DND-41 (cell line): Measurements from ENCODE around the gene KITLG.

Experiments used
- ATAC-seq: fragments of 200-7000 bp; cut with Tn5 transposase; 3 replicates; pipeline ENCODE4 v1.9.1; 2021; ENCODE audit warnings: low read depth; ENCODE audit not compliant: insufficient read depth
- DNase-seq: peaks from one replicate; pipeline ENCODE4 v3.0.0-alpha.2; 2020
- H2AFZ ChIP-seq: 2 replicates; pipeline ENCODE4 v1.6.0; 2012; ENCODE audit warnings: low read depth, low read length
- H3K27ac ChIP-seq: 2 replicates; pipeline ENCODE4 v1.5.1; 2012; ENCODE audit warnings: low read length, inconsistent platforms
- H3K27me3 ChIP-seq: fragments of 200-600 bp; sonication (generic); 2 replicates; pipeline ENCODE4 v1.6.0; 2012; ENCODE audit warnings: low read length, mild to moderate bottlenecking, inconsistent platforms; ENCODE audit not compliant: insufficient read depth, poor library complexity
- H3K36me3 ChIP-seq: 2 replicates; pipeline ENCODE4 v1.5.1; 2012; ENCODE audit warnings: low read length, inconsistent platforms; ENCODE audit not compliant: insufficient read depth
- H3K4me1 ChIP-seq: 2 replicates; pipeline ENCODE4 v1.5.1; 2012; ENCODE audit warnings: mild to moderate bottlenecking, low read length; ENCODE audit not compliant: insufficient read depth
- H3K4me2 ChIP-seq: 2 replicates; pipeline ENCODE4 v1.6.0; 2012; ENCODE audit warnings: mild to moderate bottlenecking, moderate library complexity, low read length, inconsistent platforms; ENCODE audit not compliant: insufficient read depth
- H3K4me3 ChIP-seq, 2 experiments: fragments of 200-600 bp in 1 of 2; shearing (Covaris generic) in 1 of 2; 2 replicates each; pipeline ENCODE4 v1.5.1; 2012 to 2016; ENCODE audit warnings: inconsistent platforms in 2 of 2, low read length in 2 of 2, mild to moderate bottlenecking in 2 of 2, low read depth in 1 of 2, moderate library complexity in 1 of 2
- H3K79me2 ChIP-seq: 2 replicates; pipeline ENCODE4 v1.6.0; 2012; ENCODE audit warnings: low read length, inconsistent platforms; ENCODE audit not compliant: insufficient read depth
- H3K9ac ChIP-seq: 2 replicates; pipeline ENCODE4 v1.6.0; 2012; ENCODE audit warnings: low read depth, mild to moderate bottlenecking, inconsistent platforms, low read length, moderate library complexity
- H3K9me3 ChIP-seq: 2 replicates; pipeline ENCODE4 v1.5.1; 2012; ENCODE audit warnings: low read length, moderate library complexity, mild to moderate bottlenecking, inconsistent platforms; ENCODE audit not compliant: insufficient read depth, severe bottlenecking
- H4K20me1 ChIP-seq: 2 replicates; pipeline ENCODE4 v1.6.0; 2012; ENCODE audit warnings: low read length; ENCODE audit not compliant: insufficient read depth
- EZH2 ChIP-seq: IDR thresholded peaks from 3 replicates; pipeline ENCODE4 v1.6.1; 2012; ENCODE audit warnings: borderline replicate concordance, low read depth, mild to moderate bottlenecking, moderate library complexity, low read length, inconsistent platforms; ENCODE audit not compliant: severe bottlenecking
- TF ChIP-seq, protein P1 (sequence below): IDR thresholded peaks from 2 replicates; pipeline ENCODE4 v1.5.1; 2012; ENCODE audit warnings: borderline replicate concordance, low read length, moderate library complexity, mild to moderate bottlenecking; ENCODE audit not compliant: poor library complexity, severe bottlenecking; ENCODE audit errors: extremely low read depth

The KITLG gene

DNA sequence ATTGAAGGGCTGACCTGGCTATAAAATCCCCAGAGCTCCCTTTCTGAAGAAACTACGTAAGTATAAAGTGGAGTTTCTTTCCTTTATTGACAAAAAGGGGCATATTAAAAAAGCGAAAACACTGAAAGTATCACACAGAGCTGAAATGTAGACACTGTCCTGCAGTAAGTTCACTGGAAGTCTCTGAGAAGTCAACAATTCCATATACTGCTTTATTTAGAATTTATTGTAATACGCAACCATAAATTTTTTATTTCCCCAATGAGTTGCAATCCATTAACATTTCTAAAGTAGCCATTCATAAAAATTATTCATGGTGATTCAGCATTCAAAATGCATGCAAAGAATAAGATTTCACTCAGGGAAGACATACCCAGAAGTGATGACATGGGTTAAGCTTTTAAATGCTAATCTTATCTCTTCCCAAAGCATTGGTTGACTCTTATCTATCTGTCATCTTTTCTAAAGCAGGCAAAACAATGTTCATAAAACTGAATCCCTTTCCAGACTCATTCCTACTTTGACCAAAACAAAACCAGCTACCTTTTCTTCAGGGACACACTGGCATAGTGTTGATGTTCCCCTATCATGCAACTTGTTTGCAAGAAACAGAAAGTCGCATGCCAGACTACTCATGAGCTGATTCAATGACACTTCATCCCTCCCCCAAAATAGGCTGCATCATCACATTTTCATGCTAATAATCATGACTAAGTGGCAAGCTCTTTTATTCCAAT is 17.3 kb downstream of the KITLG start:
- no peak for ATAC-seq
- TF ChIP-seq EZH2, result no peak
- TF ChIP-seq, protein P1, sequence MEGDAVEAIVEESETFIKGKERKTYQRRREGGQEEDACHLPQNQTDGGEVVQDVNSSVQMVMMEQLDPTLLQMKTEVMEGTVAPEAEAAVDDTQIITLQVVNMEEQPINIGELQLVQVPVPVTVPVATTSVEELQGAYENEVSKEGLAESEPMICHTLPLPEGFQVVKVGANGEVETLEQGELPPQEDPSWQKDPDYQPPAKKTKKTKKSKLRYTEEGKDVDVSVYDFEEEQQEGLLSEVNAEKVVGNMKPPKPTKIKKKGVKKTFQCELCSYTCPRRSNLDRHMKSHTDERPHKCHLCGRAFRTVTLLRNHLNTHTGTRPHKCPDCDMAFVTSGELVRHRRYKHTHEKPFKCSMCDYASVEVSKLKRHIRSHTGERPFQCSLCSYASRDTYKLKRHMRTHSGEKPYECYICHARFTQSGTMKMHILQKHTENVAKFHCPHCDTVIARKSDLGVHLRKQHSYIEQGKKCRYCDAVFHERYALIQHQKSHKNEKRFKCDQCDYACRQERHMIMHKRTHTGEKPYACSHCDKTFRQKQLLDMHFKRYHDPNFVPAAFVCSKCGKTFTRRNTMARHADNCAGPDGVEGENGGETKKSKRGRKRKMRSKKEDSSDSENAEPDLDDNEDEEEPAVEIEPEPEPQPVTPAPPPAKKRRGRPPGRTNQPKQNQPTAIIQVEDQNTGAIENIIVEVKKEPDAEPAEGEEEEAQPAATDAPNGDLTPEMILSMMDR, result no peak
- Histone ChIP-seq H3K36me3 (no peaks in the 10 kb centered on the region), H4K20me1 (no peaks in the 10 kb centered on the region), H3K9ac (no peak overlapping the region), H3K79me2 (no peaks in the 10 kb centered on the region), H3K9me3 (no peaks in the 10 kb centered on the region), H3K4me2 (no peak overlapping the region), H3K4me3 (no peak overlapping the region), H2AFZ (no peak overlapping the region), H3K27ac (no peak overlapping the region), H3K27me3 (no peaks in the 10 kb centered on the region), H3K4me1 (no peaks in the 10 kb centered on the region)
- no peak for DNase-seq

DNA sequence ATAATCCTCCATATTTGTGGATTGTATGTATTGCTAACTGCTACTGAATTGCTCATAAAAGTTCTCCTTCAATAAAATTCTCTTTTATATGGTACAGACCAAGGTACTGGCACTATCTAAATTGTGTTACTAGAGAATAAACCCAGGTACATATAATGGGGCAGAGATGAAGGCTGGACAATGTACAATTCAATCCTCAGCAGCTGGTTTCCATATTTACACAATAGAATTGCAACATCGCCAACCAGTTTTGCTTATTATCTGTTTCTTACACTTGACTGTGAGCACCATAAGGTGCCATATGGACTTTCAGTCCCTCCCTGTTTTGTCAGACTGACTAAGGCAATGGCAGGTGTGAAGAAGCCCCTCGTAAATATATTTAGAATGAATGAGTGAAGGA is 18.1 kb downstream of the KITLG start:
- Histone ChIP-seq H3K4me1 (no peaks in the 10 kb centered on the region), H3K9me3 (no peaks in the 10 kb centered on the region), H2AFZ (no peak overlapping the region), H4K20me1 (no peaks in the 10 kb centered on the region), H3K79me2 (no peaks in the 10 kb centered on the region), H3K9ac (no peak overlapping the region), H3K4me2 (no peak overlapping the region), H3K27ac (no peak overlapping the region), H3K27me3 (no peaks in the 10 kb centered on the region), H3K36me3 (no peaks in the 10 kb centered on the region), H3K4me3 (no peak overlapping the region)
- ATAC-seq (no peak), DNase-seq (no peak)
- TF ChIP-seq, protein P1, result no peak
- TF ChIP-seq EZH2, result no peak

DNA sequence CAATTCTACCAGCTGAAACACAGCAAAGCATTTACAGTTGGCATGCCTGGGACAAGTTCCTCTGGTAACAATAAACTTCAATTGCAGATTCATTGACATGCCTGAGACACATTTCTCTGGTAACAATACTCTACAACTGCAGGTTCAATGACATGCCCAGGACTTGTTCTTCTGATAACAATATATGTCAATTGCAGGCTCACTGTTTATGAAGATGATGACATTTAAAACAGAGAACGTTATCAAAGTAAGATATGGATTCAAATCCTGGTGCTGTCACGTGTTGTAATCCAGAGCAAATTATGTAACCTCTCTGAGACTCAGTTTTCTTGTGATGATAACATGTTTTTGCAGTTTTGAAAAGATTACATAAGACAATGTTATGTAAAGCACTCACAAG is 20.5 kb downstream of the KITLG start:
- TF ChIP-seq, protein P1, result no peak
- TF ChIP-seq EZH2, result no peak
- no peak overlapping the region for H3K9ac ChIP-seq
- no peak for DNase-seq

More for the DNA sequence above, 20.5 kb downstream of the KITLG start:
- no peaks in the 10 kb centered on the region for H3K27me3 ChIP-seq
- H3K27ac ChIP-seq, result no peak overlapping the region
- no peaks in the 10 kb centered on the region for H3K79me2 ChIP-seq
- H2AFZ ChIP-seq, result no peak overlapping the region
- no peak overlapping the region for H3K4me3 ChIP-seq
- no peaks in the 10 kb centered on the region for H3K4me1 ChIP-seq
- no peaks in the 10 kb centered on the region for H4K20me1 ChIP-seq
- ATAC-seq, result no peak
- H3K4me2 ChIP-seq, result no peak overlapping the region
- H3K9me3 ChIP-seq, result no peaks in the 10 kb centered on the region
- no peaks in the 10 kb centered on the region for H3K36me3 ChIP-seq
